DND-41 (cell line): Measurements from ENCODE around the gene CCT7.

ENCODE experiments used
- EZH2 ChIP-seq: IDR thresholded peaks from 3 replicates; pipeline ENCODE4 v1.6.1; 2012; ENCODE audit warnings: borderline replicate concordance, low read depth, mild to moderate bottlenecking, moderate library complexity, low read length, inconsistent platforms; ENCODE audit not compliant: severe bottlenecking
- TF ChIP-seq, protein P1 (sequence below): IDR thresholded peaks from 2 replicates; pipeline ENCODE4 v1.5.1; 2012; ENCODE audit warnings: borderline replicate concordance, low read length, moderate library complexity, mild to moderate bottlenecking; ENCODE audit not compliant: poor library complexity, severe bottlenecking; ENCODE audit errors: extremely low read depth

DNA sequence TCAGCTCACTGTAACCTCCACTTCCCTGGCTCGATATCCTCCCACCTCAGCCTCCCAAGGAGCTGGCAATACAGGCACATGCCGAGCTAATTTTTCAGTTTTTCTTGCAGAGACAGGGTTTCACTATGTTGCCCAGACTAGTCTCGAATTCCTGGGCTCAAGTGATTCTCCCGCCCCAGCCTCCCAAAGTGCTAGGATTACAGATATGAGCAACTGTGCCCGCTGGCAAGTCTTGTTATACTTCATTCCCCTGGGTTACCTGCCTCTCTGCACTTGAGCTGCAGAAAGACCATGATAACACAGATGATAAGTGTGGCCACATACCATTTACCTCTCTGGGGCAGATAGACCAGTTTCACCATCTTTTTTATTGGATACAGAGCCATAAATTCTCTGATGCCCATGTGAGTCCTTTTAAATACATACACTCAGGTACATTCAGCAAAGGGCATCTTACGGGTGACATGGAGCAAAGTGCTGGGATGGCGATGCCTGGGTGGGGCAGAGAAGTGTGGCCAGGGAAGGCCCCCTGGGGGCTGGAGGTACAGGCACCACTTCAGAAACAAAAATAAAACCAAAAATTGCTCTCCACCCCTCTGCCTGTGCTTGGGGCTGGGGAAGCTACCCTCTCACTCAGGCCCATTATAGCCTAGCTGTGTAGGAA, 20.4 kb downstream of the CCT7 start:
- TF ChIP-seq, protein P1, sequence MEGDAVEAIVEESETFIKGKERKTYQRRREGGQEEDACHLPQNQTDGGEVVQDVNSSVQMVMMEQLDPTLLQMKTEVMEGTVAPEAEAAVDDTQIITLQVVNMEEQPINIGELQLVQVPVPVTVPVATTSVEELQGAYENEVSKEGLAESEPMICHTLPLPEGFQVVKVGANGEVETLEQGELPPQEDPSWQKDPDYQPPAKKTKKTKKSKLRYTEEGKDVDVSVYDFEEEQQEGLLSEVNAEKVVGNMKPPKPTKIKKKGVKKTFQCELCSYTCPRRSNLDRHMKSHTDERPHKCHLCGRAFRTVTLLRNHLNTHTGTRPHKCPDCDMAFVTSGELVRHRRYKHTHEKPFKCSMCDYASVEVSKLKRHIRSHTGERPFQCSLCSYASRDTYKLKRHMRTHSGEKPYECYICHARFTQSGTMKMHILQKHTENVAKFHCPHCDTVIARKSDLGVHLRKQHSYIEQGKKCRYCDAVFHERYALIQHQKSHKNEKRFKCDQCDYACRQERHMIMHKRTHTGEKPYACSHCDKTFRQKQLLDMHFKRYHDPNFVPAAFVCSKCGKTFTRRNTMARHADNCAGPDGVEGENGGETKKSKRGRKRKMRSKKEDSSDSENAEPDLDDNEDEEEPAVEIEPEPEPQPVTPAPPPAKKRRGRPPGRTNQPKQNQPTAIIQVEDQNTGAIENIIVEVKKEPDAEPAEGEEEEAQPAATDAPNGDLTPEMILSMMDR: no peak
- no peak for TF ChIP-seq EZH2
